SK-N-SH (cell line): ENCODE results near the gene WWC2. TPM values are rescaled to one million over a fixed set of nuclear protein-coding genes. Genes with fewer than 3 reads are reported as not detected.

Experiments
- CTCF ChIA-PET: fragments of 300-600, 350-600 bp; formaldehyde crosslinking; extraction: SDS; loops from one replicate; lab custom pipeline; 2021; lab: Yijun Ruan, JAX
- POLR2A ChIA-PET: fragments of 350-600 bp; sonication (Branson Sonifier 250); formaldehyde crosslinking; extraction: SDS; loops from one replicate; lab custom pipeline; 2020; ENCODE audit warnings: antibody characterized with exemption, inconsistent platforms; lab: Yijun Ruan, JAX
- DNase-seq: peaks from one replicate; pipeline ENCODE4 v3.0.0; 2012
- H2AFZ ChIP-seq: fragments of 200-600 bp; sonication (generic); 2 replicates; pipeline ENCODE4 v1.8.1; 2016; ENCODE audit warnings: antibody characterized with exemption, mild to moderate bottlenecking, low read depth
- H3F3A ChIP-seq: fragments of 200-600 bp; sonication (generic); replicated peaks from 2 replicates; pipeline ENCODE3; 2016; ENCODE audit warnings: antibody characterized with exemption, mild to moderate bottlenecking; ENCODE audit not compliant: insufficient read depth
- H3K27ac ChIP-seq, 2 experiments: fragments of 200-500 bp in 1 of 2; fragments of 200-600 bp in 1 of 2; sonication (Bioruptor generic) in 1 of 2; sonication (generic), shearing (Covaris generic) in 1 of 2; 2 replicates each; pipeline versions ENCODE4 v1.5.1 to v1.6.1; 2014 to 2016; ENCODE audit warnings: low read depth in 2 of 2, inconsistent platforms in 1 of 2, low read length in 1 of 2, mild to moderate bottlenecking in 1 of 2, mixed read lengths in 1 of 2
- H3K27me3 ChIP-seq: fragments of 200-600 bp; sonication (generic), shearing (Covaris generic); 2 replicates; pipeline ENCODE4 v1.6.1; 2016; ENCODE audit warnings: mixed run types; ENCODE audit not compliant: insufficient read depth
- H3K36me3 ChIP-seq, 2 experiments: fragments of 200-500 bp in 1 of 2; fragments of 200-600 bp in 1 of 2; sonication (Bioruptor generic) in 1 of 2; sonication (generic) in 1 of 2; replicated peaks in 1 of 2; 2 replicates each; pipeline versions ENCODE3 to v1.5.1; 2014 to 2016; ENCODE audit warnings: low read length in 1 of 2, mild to moderate bottlenecking in 1 of 2; ENCODE audit not compliant: insufficient read depth in 2 of 2, control insufficient read depth in 1 of 2
- H3K4me1 ChIP-seq, 2 experiments: fragments of 200-500 bp in 1 of 2; fragments of 200-600 bp in 1 of 2; sonication (Bioruptor generic) in 1 of 2; sonication (generic), shearing (Covaris generic) in 1 of 2; 2 replicates each; pipeline versions ENCODE4 v1.5.1 to v1.6.1; 2014 to 2016; ENCODE audit warnings: low read depth in 1 of 2, low read length in 1 of 2, mixed run types in 1 of 2; ENCODE audit not compliant: insufficient read depth in 2 of 2, control insufficient read depth in 1 of 2
- H3K4me2 ChIP-seq: fragments of 200-600 bp; sonication (generic), shearing (Covaris generic); 2 replicates; pipeline ENCODE4 v1.6.1; 2017; ENCODE audit warnings: mixed run types
- H3K4me3 ChIP-seq, 2 experiments: fragments of 200-500 bp in 1 of 2; fragments of 200-600 bp in 1 of 2; sonication (Bioruptor generic) in 1 of 2; sonication (generic), shearing (Covaris generic) in 1 of 2; 2 replicates each; pipeline versions ENCODE4 v1.5.1 to v1.8.1; 2014 to 2016; ENCODE audit warnings: low read depth in 2 of 2, inconsistent platforms in 1 of 2, low read length in 1 of 2, mild to moderate bottlenecking in 1 of 2, mixed read lengths in 1 of 2, moderate library complexity in 1 of 2
- H3K79me2 ChIP-seq: fragments of 200-600 bp; sonication (generic); 2 replicates; pipeline ENCODE4 v1.8.1; 2017; ENCODE audit warnings: mild to moderate bottlenecking; ENCODE audit not compliant: insufficient read depth
- H3K9ac ChIP-seq: fragments of 200-600 bp; sonication (generic); 2 replicates; pipeline ENCODE4 v1.6.1; 2017; ENCODE audit warnings: mixed run types
- H3K9me2 ChIP-seq: fragments of 200-600 bp; sonication (generic); 2 replicates; pipeline ENCODE4 v1.6.1; 2017; ENCODE audit warnings: mixed run types
- H3K9me3 ChIP-seq: fragments of 200-600 bp; sonication (generic); 2 replicates; pipeline ENCODE4 v1.6.1; 2017; ENCODE audit warnings: mixed run types, mild to moderate bottlenecking, moderate library complexity
- H4K20me1 ChIP-seq: fragments of 200-600 bp; sonication (generic); 2 replicates; pipeline ENCODE4 v1.6.1; 2017; ENCODE audit warnings: mild to moderate bottlenecking, mixed run types; ENCODE audit not compliant: insufficient read depth
- CHD2 ChIP-seq: fragments of 150-350 bp; IDR thresholded peaks from 2 replicates; pipeline ENCODE4 v1.6.1; 2018; ENCODE audit warnings: low read length; ENCODE audit not compliant: partially characterized antibody
- CTCF ChIP-seq: fragments of 200-600 bp; sonication (generic); IDR thresholded peaks from 2 replicates; pipeline ENCODE4 v1.6.1; 2017; ENCODE audit warnings: antibody characterized with exemption, mild to moderate bottlenecking, moderate library complexity
- EZH2phosphoT487 ChIP-seq: fragments of 200-600 bp; sonication (generic); IDR thresholded peaks from 2 replicates; pipeline ENCODE4 v1.6.1; 2017; ENCODE audit warnings: low read depth, mixed run types, mild to moderate bottlenecking, antibody characterized with exemption, moderate library complexity, borderline replicate concordance
- FOXM1 ChIP-seq: IDR thresholded peaks from 2 replicates; pipeline ENCODE4 v1.4.0; 2012; ENCODE audit warnings: low read depth, mild to moderate bottlenecking
- GATA2 ChIP-seq: sonication (generic); formaldehyde crosslinking; IDR thresholded peaks from 2 replicates; pipeline ENCODE4 v1.5.0; 2020; ENCODE audit warnings: mild to moderate bottlenecking, missing genetic modification reagents
- IRF3 ChIP-seq: fragments of 150-350 bp; IDR thresholded peaks from 2 replicates; pipeline ENCODE4 v1.6.1; 2016; ENCODE audit warnings: mild to moderate bottlenecking, low read depth, low read length
- JUND ChIP-seq: IDR thresholded peaks from 2 replicates; pipeline ENCODE4 v1.4.0; 2012
- MAX ChIP-seq: IDR thresholded peaks from 2 replicates; pipeline ENCODE4 v1.4.0; 2012; ENCODE audit warnings: low read depth
- NRF1 ChIP-seq: IDR thresholded peaks from 2 replicates; pipeline ENCODE4 v1.6.1; 2012; ENCODE audit warnings: low read depth, mild to moderate bottlenecking, low read length
- PBX3 ChIP-seq: IDR thresholded peaks from 2 replicates; pipeline ENCODE4; 2012
- POLR2AphosphoS5 ChIP-seq: IDR thresholded peaks from 2 replicates; pipeline ENCODE4 v1.6.1; 2012; ENCODE audit warnings: low read depth, low read length
- REST ChIP-seq: IDR thresholded peaks from 2 replicates; pipeline ENCODE4 v1.6.1; 2012; ENCODE audit warnings: mild to moderate bottlenecking, low read depth, low read length, moderate library complexity
- RXRA ChIP-seq: IDR thresholded peaks from 2 replicates; pipeline ENCODE4 v1.4.0; 2012; ENCODE audit warnings: low read depth, mild to moderate bottlenecking, borderline replicate concordance
- SIN3A ChIP-seq: IDR thresholded peaks from 2 replicates; pipeline ENCODE4 v1.6.1; 2012; ENCODE audit warnings: low read depth, mild to moderate bottlenecking, low read length, moderate library complexity, borderline replicate concordance
- SMC3 ChIP-seq: IDR thresholded peaks from 2 replicates; pipeline ENCODE4 v1.6.1; 2012; ENCODE audit warnings: low read depth, low read length, improper control_type of control experiment
- USF1 ChIP-seq: IDR thresholded peaks from 2 replicates; pipeline ENCODE4 v1.4.0; 2012; ENCODE audit warnings: low read depth, borderline replicate concordance
- USF2 ChIP-seq: fragments of 150-350 bp; IDR thresholded peaks from 2 replicates; pipeline ENCODE4 v1.6.1; 2017; ENCODE audit warnings: antibody characterized with exemption, low read length, low read depth, borderline replicate concordance
- YY1 ChIP-seq: IDR thresholded peaks from 2 replicates; pipeline ENCODE4 v1.4.0; 2012; ENCODE audit warnings: low read depth, mild to moderate bottlenecking
- ZBTB33 ChIP-seq: IDR thresholded peaks from 2 replicates; pipeline ENCODE4 v1.4.0; 2012; ENCODE audit warnings: low read depth, borderline replicate concordance
- WGBS: methylation state at CpG from one replicate; pipeline ENCODE4 v1.1.6; 2017; ENCODE audit warnings: low lambda C conversion rate; 5-methylcytosine and 5-hydroxymethylcytosine counted together
- polyA plus RNA-seq, 3 experiments: library from polyadenylated mRNA; depleted of rRNA; stranded (reverse); fragments of >200 nt; gene quantifications; 2 replicates each; pipeline ENCODE4 v1.2.3, GENCODE V29; 2012

The WWC2 gene
- polyA plus RNA-seq, 1 of the 3 experiments (the other 2 are of a cell fraction), result 18.4 TPM

GRCh38 chr4:183329954-183330742 is 231.1 kb downstream of the WWC2 start:
- no peak overlapping the region for H3K27ac ChIP-seq
- no peak overlapping the region for H3K4me3 ChIP-seq
- H3K79me2 ChIP-seq, result no peaks in the 10 kb centered on the region
- CTCF ChIA-PET, result no interaction called here
- H4K20me1 ChIP-seq, result no peaks in the 10 kb centered on the region
- no peaks in the 10 kb centered on the region for H3K27me3 ChIP-seq
- H3K9me2 ChIP-seq, result no peaks in the 10 kb centered on the region
- TF ChIP-seq FOXM1 (no peak), YY1 (no peak), CTCF (no peak), PBX3 (no peak), POLR2AphosphoS5 (no peak), EZH2phosphoT487 (no peak), GATA2 (CRISPR knock-in tag) (no peak), MAX (no peak), NRF1 (no peak), JUND (no peak), REST (no peak), SMC3 (no peak), SIN3A (no peak), RXRA (no peak), USF1 (no peak), IRF3 (no peak), USF2 (no peak), ZBTB33 (no peak), CHD2 (no peak)
- no peak overlapping the region for H3K4me2 ChIP-seq
- peaks cover 10% of the 10 kb centered on the region for H3F3A ChIP-seq
- peaks cover 0 to 11% of the 10 kb centered on the region in 2 experiments; a peak in 2 of 4 replicates for H3K4me1 ChIP-seq
- no peaks in the 10 kb centered on the region for H3K36me3 ChIP-seq
- H3K9me3 ChIP-seq, result no peaks in the 10 kb centered on the region
- no peak overlapping the region for H2AFZ ChIP-seq
- no peak overlapping the region for H3K9ac ChIP-seq
- POLR2A ChIA-PET, result no interaction called here
- 77% methylated on average over 8 of the region's 10 CpGs for WGBS
- DNase-seq, result no peak
